ENCODE measurements around the gene ALPG.
"Not testable (repeated sequence)": the region's sequence is repeated elsewhere in the genome, so short reads cannot be mapped to it uniquely, and the experiment has no call there.

DNA sequence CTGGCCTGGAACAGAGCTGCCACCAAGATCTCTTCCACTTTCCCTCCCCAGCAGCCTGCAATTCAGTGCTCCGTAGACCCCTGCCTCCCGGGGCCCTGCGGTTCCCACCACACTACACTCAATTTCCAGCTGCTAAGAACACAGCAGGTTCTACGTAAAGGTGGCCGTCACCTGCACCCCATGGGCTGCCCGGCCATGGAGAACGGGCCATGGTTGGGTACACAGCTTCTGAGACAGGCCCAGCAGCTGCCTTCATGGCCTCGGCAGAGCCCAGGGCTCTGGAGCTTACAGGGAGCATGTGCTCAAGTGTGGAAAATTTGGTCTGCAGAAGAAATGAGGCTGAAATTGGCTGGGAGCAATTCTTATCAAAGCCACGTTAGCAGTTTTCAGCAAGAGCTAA lies 27.0 kb downstream of the ALPG start:
- TF ChIP-seq EZH2 (IDR thresholded peaks at IDR 0.05; ENCODE audit: insufficient read depth, poor library complexity, severe bottlenecking); EZH2phosphoT487 (IDR thresholded peaks at IDR 0.05; ENCODE audit: insufficient read depth, low read depth): not testable (repeated sequence)

Measured in GM23248 (cell line).